HG03139 (cell line): Measurements from ENCODE around the gene CHST15.

Experiments
- ATAC-seq: cut with Tn5 transposase; IDR thresholded peaks from one replicate; pipeline ENCODE4 v1.9.1; 2021; ENCODE audit not compliant: unreplicated experiment

The CHST15 gene

DNA sequence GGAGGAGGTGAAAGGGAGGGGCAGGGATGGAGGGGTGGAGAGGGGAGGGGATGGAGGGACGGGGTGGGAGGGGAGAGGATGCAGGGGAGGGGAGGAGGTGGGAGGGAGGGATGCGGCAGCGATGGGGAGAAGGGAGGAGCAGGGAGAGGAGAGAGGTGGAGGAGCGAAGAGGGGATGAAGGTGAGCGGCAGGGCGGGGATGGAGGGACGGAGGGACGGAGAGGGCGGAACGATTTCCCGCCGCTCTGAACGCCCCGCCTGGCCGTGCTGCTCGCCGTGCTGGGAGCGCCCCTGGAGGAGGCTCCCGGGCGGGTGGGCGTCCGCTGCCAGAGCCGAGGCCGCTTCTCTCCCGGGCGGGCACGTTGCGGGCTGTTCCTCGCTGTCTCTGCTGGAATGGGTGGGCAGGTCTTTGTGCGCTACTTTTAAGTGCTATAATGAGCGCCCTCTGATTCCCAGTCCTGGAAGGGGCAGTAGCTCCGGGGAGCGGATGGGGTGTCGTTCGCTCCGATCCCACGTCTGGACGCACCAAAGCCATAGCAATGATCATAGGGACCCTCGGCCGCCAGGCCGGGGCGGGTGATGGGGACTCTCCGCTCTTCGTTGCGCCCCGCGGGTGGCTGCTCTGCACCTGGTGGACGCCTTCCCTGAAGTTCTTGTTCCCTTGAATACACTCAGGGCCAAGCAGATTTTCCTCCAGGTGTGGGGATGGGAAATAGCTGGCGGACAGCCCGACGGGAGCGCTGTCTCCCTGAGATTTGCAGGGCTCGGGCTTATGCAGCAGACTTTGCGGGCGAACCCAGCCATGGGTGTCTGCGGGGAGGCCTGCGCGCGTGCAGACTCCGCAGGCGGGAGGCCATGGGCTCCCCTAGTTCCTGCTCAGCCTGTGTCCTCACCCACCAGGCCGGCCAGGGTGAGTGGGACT lies 120.7 kb downstream of the CHST15 start:
- no peak for ATAC-seq

DNA sequence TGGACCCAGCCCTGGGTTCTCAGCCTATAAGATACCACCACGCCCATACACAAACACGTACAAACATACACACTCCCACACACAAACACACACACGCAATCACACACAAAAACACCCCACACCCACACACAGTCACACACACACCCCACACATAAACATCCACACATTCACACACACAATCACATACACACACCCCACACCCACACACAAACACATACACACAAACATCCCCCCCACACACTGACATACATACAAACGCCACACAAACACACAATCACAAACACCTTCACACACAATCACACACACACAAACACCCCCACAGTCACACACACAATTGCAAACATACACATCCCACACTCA lies 122.5 kb downstream of the CHST15 start:
- ATAC-seq: no peak

DNA sequence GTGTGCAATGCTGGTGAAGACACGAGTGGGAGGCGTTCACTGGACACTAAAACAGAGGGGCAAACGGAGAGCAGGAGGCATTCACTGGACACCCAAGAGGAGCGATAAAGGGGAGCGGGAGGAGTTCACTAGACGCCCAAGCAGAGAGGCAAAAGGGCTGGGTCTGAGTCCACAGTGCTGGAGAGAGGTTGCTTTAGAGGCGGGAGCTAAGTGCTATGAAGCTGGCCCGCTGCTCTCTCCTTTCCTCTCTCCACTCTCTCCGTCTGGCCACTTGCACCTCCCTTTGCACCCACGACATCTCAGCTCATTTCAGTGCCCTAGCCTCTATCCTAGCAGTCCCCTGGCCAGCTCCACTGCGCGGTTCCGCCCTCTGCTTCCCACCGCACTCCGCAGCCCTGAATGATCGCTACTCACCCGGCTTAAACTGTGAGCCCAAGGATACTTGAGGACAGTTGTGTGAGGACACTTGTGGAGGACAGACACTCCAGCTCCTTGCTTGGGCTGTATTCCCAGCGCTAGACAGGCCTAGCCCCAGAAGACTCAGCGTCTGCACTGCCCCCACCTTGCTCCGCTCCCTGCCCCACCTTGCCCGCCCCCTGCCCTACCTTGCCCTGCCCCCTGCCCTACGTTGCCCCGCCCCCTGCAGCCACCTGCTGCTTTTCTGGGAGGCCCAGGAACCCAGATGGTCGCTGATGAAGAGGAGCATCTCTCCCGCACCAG lies 123.0 kb downstream of the CHST15 start:
- ATAC-seq: no peak

- no peak for ATAC-seq
These were observed 125.7 kb downstream of the CHST15 start for GRCh38 chr10:123967626-123968243.

DNA sequence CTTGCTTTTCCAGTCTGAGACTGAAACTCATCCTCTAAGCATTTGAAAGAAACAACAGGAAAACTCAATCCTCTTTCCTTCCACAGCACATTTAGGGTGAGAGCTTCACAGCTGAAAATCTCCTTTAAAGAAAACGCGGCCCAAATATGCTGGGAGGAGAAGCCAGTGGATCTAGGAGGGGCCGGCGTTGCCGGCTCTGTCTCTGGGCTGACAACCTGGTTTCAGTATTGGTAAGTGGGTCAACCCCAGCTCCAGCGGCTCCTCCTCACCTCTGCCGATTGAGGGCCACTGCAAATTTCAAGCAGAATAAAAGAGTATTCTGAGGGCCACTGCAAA lies 126.5 kb downstream of the CHST15 start:
- ATAC-seq: no peak

DNA sequence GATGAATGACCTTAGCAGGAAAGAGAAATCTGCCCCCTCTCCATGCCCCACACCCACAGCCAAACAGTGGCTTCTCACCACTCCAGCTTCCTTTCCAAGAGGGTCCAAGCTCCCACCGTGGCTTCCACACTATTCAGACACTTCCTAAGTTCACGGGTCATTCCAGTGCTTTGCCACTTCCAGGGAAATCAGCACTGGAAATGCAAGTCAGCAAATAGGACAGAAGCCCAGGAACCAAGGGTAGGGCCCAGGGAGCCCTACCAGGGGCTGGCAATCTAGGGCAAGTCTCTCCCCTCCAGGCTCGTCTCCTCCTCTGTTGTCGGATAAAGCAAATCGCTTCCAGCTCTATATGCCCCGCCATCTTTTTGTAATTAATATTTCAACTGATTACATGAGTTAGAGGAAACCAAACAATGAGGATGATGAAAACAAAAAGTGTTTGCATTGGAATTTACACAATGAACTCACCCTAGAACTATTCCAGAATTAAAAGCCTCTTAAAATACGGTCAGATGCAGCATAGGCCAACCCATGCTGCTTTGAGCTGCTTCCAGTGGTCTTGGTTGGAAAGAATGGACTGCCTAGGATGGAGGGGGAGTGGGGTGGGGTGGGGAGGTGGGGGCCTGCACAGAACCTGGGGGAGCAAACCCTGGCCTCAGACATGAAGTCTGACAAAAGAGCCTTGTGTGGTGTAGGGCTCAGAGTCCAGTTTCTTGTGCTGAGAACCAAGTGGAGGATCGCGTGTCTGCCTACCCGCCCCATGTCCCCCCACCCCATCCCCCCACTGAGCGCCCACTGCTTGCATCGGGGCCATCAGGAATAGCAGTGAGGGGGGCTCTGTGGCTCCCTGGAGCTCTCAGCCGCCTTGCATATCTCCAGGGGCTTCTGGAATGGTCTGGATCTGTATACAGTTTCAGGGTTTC lies 127.2 kb downstream of the CHST15 start:
- ATAC-seq: no peak

DNA sequence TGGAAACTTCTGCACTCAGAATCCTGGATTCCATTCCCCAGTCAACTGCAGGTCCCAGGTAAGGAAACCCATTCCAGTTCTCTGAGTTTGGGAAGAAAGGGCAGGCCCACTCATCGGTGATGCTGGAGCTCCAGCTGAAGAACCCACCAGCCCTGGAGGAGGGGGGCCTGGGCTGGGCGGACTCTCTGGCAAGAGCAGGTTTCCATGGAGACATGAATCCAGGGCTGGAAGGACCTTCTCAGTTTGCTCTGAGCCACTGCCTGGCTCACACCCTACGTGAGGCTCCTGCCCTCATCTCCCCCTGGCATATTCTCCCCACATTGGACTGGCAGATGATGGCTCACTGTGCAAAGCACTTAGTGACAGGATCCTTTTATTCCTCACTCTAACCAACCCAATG lies 128.4 kb downstream of the CHST15 start:
- no peak for ATAC-seq

DNA sequence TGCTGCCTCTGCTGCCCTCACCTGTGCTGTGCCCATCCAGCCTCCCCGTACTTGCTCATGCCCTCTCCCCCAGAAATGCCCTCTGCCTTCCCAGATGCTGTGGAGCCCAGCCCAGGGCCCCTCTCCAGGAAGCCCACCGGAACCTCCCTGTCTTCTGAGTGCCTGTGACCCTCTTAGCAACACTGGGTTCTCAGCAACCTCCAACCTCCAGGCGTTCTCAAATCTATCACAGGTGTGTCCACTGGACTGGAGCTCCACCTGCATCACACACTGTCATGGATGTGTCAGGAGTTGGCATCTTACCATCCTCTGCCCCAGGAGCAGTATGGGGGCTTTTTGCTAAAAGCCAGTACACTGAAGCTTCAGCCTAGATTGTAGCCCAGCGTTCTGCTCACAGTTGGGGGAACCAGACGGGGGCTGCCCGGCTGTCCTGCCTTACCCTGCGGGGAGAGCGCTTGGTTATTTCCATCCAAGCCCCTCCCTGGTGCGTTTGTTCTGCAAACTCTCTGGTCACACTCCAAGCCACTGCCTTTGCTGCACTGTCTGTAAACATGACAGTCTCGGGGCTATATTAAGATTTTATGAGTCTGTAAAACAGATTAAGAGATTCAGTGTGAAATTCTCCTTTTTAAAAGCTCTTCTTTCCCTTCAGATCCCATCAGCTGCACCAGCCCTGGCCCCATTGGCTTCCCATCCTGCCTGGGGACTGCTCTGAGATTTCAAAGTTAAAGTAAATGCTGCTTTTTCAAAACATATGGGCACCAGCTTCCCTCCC lies 130.5 kb downstream of the CHST15 start:
- no peak for ATAC-seq

GRCh38 chr10:123958241-123958640 lies 135.2 kb downstream of the CHST15 start:
- ATAC-seq: no peak
